ENCODE measurements around the gene RALGPS1.

RALGPS1 gene

DNA sequence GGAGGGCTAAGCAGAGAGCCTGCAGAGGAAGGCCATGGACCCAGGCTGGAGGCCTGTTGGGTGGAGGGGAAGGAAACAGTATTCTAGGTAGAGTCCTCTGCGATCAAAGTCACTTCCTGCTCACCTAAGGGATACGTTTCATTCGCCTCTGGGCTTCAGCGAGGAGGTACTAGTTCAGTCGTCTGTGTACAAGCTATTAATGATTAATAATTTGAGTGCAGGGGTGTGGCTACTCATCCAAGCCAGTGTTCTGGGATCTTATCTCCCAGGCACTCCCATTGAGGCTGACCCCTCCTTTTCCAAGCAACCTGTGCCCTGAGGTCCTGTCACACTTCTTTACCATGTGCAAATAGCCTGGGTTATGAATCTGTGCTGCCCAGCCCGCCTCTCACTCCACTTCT is 25.2 kb downstream of the RALGPS1 start:
- in situ Hi-C loops (cut with MboI; ENCODE audit: low pct_unique_long_range_greater_than_20kb, low sequenced_read_pairs, unreplicated experiment) = loop anchor here (5.0 kb wide), 1 partner anchor 262 kb away; no protein-coding TSS in a partner anchor
- no peak for DNase-seq (ENCODE audit: low spot score)
- no peak for TF ChIP-seq CTCF (IDR thresholded peaks at IDR 0.05; ENCODE audit: extremely low read depth, insufficient read depth, missing control alignments)

- TF ChIP-seq CTCF (IDR thresholded peaks at IDR 0.05; ENCODE audit: extremely low read depth, insufficient read depth, missing control alignments) = no peak
- in situ Hi-C loops (cut with MboI; ENCODE audit: low pct_unique_long_range_greater_than_20kb, low sequenced_read_pairs, unreplicated experiment) = loop anchor here (5.0 kb wide), 1 partner anchor 260 kb away; no protein-coding TSS in a partner anchor
- DNase-seq (ENCODE audit: low spot score) = no peak
These were observed 27.8 kb downstream of the RALGPS1 start for GRCh38 chr9:126942399-126942798.

DNA sequence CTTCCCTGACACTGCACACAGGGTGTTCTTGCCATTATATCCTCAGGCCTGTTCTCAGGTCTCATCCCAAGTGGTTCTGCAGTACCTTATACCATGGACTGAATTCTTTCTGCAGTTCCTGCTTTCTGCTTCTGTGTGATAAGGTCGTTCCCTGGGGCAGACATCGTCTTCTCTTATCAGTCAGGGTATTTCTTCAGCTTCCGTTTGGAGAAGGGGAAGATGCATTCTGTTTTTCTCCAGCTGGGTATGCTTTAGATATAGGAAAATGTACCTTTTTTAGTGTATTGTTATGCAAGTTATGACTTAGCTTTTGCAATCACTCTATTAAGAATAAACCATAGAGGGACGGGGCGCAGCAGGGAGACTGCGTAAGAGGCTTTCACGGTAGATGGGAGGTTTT is 31.1 kb downstream of the RALGPS1 start:
- DNase-seq (ENCODE audit: low spot score) = no peak
- TF ChIP-seq CTCF (IDR thresholded peaks at IDR 0.05; ENCODE audit: extremely low read depth, insufficient read depth, missing control alignments) = no peak
- in situ Hi-C loops (cut with MboI; ENCODE audit: low pct_unique_long_range_greater_than_20kb, low sequenced_read_pairs, unreplicated experiment) = no loop called here

GRCh38 chr9:126947529-126947928 is 32.9 kb downstream of the RALGPS1 start:
- in situ Hi-C loops (cut with MboI; ENCODE audit: low pct_unique_long_range_greater_than_20kb, low sequenced_read_pairs, unreplicated experiment) = no loop called here
- DNase-seq (ENCODE audit: low spot score) = no peak
- no peak for TF ChIP-seq CTCF (IDR thresholded peaks at IDR 0.05; ENCODE audit: extremely low read depth, insufficient read depth, missing control alignments)

- in situ Hi-C loops (cut with MboI; ENCODE audit: low pct_unique_long_range_greater_than_20kb, low sequenced_read_pairs, unreplicated experiment) = no loop called here
- TF ChIP-seq CTCF (IDR thresholded peaks at IDR 0.05; ENCODE audit: extremely low read depth, insufficient read depth, missing control alignments) = no peak
- DNase-seq (ENCODE audit: low spot score) = no peak
These were observed 37.8 kb downstream of the RALGPS1 start for GRCh38 chr9:126952205-126952977.

DNA sequence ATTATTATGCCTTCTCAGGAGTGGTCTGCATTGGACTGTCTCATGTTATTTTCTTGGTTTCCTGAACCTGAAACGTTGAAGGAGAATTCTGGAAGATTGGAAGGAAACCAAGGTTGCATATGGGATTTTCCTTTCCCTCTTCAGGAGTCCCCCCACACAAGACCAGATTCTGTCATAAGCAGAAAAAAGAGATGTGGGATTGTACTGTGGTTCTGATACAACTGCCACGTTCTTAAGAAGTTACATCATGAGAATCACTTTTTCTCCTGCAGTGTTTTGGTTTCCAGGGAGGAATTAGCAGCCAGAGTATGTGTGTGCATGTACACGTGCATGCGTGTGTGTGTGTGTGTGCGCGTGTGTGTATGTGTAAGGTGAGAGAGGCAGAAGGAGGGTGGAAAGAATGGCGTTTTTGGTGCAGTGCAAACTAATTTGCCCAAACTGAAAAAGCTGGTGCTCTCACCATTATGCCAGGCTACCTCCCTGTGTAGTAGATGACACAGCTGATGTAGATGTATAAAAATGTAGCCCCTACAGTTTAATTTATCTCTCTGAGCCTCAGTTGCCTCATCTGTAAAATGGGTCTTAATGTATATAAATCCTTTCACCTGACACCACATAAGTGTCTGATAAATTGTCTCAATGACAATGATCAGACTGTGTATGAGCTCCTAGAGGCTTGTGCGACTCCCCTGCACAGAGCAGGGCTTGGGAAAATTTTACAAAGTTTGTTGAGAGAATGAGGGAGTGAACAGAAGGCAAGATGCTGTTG is 38.6 kb downstream of the RALGPS1 start:
- in situ Hi-C loops (cut with MboI; ENCODE audit: low pct_unique_long_range_greater_than_20kb, low sequenced_read_pairs, unreplicated experiment) = no loop called here
- no peak for TF ChIP-seq CTCF (IDR thresholded peaks at IDR 0.05; ENCODE audit: extremely low read depth, insufficient read depth, missing control alignments)
- DNase-seq (ENCODE audit: low spot score) = no peak
